Type B pancreatic cell (in vitro differentiated cells): ENCODE data around the gene GMPPA. TPM values are rescaled to one million over a fixed set of nuclear protein-coding genes. Genes with fewer than 3 reads are reported as not detected.

Source experiments
- DNase-seq: peaks from one replicate; pipeline ENCODE4 v3.0.0; 2021; ENCODE audit warnings: mixed read lengths; ENCODE audit not compliant: unreplicated experiment; ENCODE audit errors: extremely low spot score
- H3K27ac Mint-ChIP-seq: 2 replicates; pipeline ENCODE4 v1.8.0; 2021; ENCODE audit warnings: mild to moderate bottlenecking, mixed read lengths
- H3K27me3 Mint-ChIP-seq: 2 replicates; pipeline ENCODE4 v1.8.0; 2021; ENCODE audit warnings: mixed read lengths
- H3K36me3 Mint-ChIP-seq: 2 replicates; pipeline ENCODE4 v1.8.0; 2021; ENCODE audit warnings: mixed read lengths
- H3K4me1 Mint-ChIP-seq: one replicate; pipeline ENCODE4 v1.8.0; 2021; ENCODE audit warnings: mixed read lengths; ENCODE audit not compliant: unreplicated experiment
- H3K4me3 Mint-ChIP-seq: 2 replicates; pipeline ENCODE4 v1.8.0; 2021; ENCODE audit warnings: mild to moderate bottlenecking, mixed read lengths
- H3K9me3 Mint-ChIP-seq: 2 replicates; pipeline ENCODE4 v1.8.0; 2021; ENCODE audit warnings: mixed read lengths
- CTCF ChIP-seq: fragments of 200-600 bp; sonication (generic); conservative IDR thresholded peaks from 2 replicates; pipeline ENCODE4 v1.5.0; 2021; ENCODE audit warnings: antibody characterized with exemption, mild to moderate bottlenecking
- total RNA-seq: library from RNA; stranded (reverse); gene quantifications from 2 replicates; pipeline ENCODE4 v1.2.1, GENCODE V29; 2021; ENCODE audit warnings: low replicate concordance

GMPPA gene
- total RNA-seq, 1 donor from 2014 or later: 34.4 TPM

DNA sequence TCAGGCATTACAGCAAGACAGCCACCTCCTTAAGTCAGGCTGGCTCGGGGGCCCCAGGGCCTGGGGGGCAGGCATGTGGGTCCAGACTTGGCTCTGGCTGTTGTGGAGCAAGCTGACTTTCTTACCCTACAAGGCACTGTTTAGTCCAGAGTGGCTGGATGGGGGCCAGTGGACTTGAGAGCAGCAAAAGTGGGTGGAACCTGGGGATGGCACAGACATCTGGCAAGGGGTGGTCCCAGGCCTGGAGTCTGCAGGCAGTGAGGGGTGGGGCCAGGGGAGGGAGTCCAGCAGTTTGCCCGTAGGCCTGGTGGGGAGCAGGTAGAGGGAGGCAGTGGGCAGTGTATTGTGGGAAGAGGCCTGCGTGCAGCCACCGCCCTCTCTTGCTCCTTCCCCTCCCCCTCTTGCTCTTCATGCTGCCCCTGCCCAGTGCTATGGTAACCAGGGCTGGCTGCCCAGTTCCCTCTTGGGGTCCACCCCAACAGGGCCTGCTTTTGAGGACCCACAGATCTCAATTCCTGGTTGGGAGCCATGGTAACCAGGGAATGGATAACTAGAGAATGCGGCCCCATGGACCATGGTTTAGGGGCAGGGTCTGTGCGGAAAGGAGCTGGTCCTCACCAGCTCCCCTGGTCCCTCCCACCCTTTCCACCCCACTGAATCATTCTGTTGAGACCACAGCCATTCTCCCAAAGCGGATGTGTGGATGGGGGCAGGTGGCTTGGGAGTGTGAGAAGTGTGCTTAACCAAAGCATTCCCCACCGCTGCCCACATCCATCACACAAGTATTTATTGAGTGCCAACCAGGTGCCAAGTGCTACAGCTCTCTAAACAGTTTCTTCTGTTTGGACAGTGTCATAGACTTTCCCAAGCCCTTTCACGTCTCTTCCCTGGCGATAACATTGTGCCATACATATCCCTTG, 44.8 kb upstream of the GMPPA start:
- Mint-ChIP-seq H3K36me3 (peaks cover 11% of the 10 kb centered on the region), H3K27ac (peak overlapping the region; percentile 46), H3K27me3 (peaks cover 30% of the 10 kb centered on the region), H3K9me3 (no peaks in the 10 kb centered on the region), H3K4me1 (peaks cover 20% of the 10 kb centered on the region), H3K4me3 (no peak overlapping the region)
- no peak for DNase-seq
- no peak for TF ChIP-seq CTCF

DNA sequence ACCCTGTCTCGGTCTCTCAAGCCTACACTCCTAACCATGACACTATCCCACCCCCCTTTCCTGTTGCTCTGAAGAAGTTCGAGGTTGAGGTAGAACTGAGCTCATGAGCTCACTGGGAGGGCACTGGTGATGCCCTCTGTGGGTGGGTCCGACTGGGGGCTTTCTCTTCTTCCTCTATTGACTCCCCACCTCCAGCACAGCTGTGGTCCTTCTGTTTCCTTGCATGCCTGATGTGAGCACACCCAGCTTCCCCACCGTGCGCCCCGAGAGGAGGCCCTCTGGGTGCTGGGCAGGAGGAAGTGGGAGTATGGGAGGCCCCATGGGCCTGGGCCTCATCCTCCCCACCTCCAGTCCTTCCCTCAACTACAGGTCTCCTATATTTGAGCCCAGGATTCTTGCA, 43.1 kb upstream of the GMPPA start:
- DNase-seq: no peak
- H3K27ac Mint-ChIP-seq: no peak overlapping the region

GRCh38 chr2:219457784-219458369, 40.8 kb upstream of the GMPPA start:
- Mint-ChIP-seq H3K36me3 (peaks cover 5% of the 10 kb centered on the region), H3K4me3 (peak overlapping the region; percentile 16), H3K4me1 (peaks cover 32% of the 10 kb centered on the region), H3K27ac (peak overlapping the region; percentile 85), H3K9me3 (no peaks in the 10 kb centered on the region), H3K27me3 (peaks cover 10% of the 10 kb centered on the region)
- DNase-seq: no peak
- no peak for TF ChIP-seq CTCF

More for the DNA sequence above, 43.1 kb upstream of the GMPPA start:
- TF ChIP-seq CTCF: no peak
- H3K4me1 Mint-ChIP-seq: peaks cover 32% of the 10 kb centered on the region
- peaks cover 15% of the 10 kb centered on the region for H3K27me3 Mint-ChIP-seq
- H3K9me3 Mint-ChIP-seq: no peaks in the 10 kb centered on the region
- H3K4me3 Mint-ChIP-seq: no peak overlapping the region
- H3K36me3 Mint-ChIP-seq: peaks cover 5% of the 10 kb centered on the region

- Mint-ChIP-seq H3K27me3 (peaks cover 3% of the 10 kb centered on the region), H3K36me3 (peaks cover 5% of the 10 kb centered on the region), H3K27ac (no peak overlapping the region), H3K9me3 (no peaks in the 10 kb centered on the region), H3K4me1 (peaks cover 24% of the 10 kb centered on the region), H3K4me3 (no peak overlapping the region)
- TF ChIP-seq CTCF: no peak
- DNase-seq: no peak
These were observed 39.7 kb upstream of the GMPPA start for GRCh38 chr2:219458996-219459395.

GRCh38 chr2:219459460-219460311, 39.0 kb upstream of the GMPPA start:
- no peak overlapping the region for H3K4me3 Mint-ChIP-seq
- peak; percentile 89 for TF ChIP-seq CTCF
- peaks cover 3% of the 10 kb centered on the region for H3K27me3 Mint-ChIP-seq
- peaks cover 5% of the 10 kb centered on the region for H3K36me3 Mint-ChIP-seq
- no peaks in the 10 kb centered on the region for H3K9me3 Mint-ChIP-seq
- H3K4me1 Mint-ChIP-seq: peaks cover 21% of the 10 kb centered on the region
- no peak overlapping the region for H3K27ac Mint-ChIP-seq
- DNase-seq: no peak
